Left colon (tissue), 2 donors: ENCODE results near the gene EXTL1. TPM values are rescaled to one million over a fixed set of nuclear protein-coding genes. Genes with fewer than 3 reads are reported as not detected.

Experiments used
- ATAC-seq: fragments of 200-7000 bp; cut with Tn5 transposase; one replicate; pipeline ENCODE4 v1.9.1; 2020; ENCODE audit warnings: mild to moderate bottlenecking, moderate library complexity
- DNase-seq, 2 donors: peaks; one replicate each; pipeline ENCODE4 v3.0.0-alpha.2; 2020
- intact Hi-C, 2 donors: fragments of 100-400 bp; cut with DNase I in 1 of 2; cut with micrococcal nuclease in 1 of 2; formaldehyde crosslinking; loops; one replicate each; pipeline versions ENCODE4 v1.11.2 to v1.14.0; 2022; cut with DNase I, micrococcal nuclease
- total RNA-seq, 2 donors: library from RNA; stranded (reverse); fragmentation: NEBNext Ultra II Directional; extraction: Animal tissue kit (Norgen Biotek cat#: 25700); gene quantifications; one replicate each; pipeline ENCODE4 v1.2.1, GENCODE V29; 2021
- donor health status: DM: no; HTN: no; CAD: no.
- donor health status: DM: yes; HTN: yes; CAD: no.

EXTL1 gene
- total RNA-seq, 2 donors from 2014 or later, result 0.11 TPM; not detected in 1

DNA sequence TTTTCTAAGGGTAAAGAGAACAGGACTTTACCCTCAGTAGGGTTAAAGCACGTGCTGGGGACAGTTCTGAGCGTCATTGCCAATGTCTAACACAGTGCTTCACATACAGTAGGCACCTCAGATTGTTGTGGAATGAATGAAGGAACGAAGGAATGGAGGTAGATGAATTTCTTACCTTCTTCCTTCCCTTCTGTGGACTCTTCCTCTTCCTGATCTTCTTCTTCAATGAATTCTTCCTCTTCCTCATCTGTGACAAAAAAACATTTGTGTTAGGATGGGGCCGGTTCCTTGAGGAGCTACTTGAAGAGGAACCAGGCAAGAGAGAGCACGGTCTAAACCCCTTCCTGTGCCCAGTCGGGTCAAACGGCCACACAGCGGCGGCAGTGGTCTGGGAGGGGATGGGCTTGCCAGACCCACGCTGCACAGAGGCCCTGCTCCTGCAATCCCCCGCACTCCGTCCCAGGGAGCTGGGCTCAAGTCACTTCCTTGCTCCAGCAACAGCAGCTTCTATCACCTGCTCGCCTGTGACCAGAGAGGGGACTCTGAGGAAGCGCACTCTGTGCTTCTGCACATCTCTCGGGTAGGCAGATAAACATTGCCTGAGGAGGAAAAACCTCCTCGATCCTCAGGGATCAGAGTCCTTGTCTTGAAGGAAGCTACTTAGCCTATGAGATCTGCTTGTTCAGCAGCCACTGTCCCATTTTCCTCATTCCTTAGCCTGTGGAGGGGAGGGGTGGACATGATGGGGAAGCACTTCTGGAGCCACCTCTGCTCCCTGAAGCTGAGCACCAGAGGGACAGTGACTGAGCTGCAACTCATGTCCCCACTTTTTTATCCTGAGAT, 32.4 kb downstream of the EXTL1 start:
- intact Hi-C loops, result no loop called here
- no peak for ATAC-seq
- no peak for DNase-seq

DNA sequence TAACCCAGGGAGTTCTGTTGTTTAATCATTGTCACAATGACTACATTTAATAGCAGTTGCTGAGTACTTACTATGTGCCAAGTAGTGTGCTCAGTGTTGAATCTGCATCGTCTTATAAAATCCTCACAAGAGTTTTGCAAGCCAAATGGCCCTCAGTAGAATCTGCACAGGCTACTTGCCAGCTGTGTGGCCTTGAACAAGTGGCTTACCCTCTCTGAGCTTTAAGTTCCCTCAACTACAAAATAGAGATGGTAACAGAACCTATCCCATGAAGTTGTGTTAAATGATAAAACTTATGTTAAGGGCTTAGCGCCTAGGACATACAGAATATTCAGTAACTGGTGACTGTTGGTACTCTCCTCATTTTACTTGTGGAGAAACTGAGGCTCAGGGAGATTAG, 33.5 kb downstream of the EXTL1 start:
- no peak for DNase-seq
- no peak for ATAC-seq
- intact Hi-C loops, result no loop called here

DNA sequence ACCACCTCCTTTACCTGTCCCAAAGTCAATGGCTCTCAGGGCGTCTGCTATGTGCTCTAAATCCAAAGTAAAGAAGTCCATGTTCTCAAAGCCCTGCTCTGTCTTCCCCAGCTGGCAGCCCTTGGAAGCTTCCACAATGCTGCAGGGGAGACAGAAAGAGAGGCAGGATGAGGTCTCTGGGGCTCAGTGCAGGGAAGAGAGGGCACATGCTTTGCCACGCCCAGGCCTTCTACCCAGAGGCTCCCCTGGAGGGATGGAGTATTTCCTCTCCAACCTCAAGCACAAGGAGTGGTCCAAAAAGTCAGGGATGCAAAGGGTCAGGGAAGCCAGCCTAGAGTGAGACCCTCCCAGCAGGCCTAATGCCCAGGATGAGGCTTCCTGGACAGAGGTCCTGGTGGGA, 35.6 kb downstream of the EXTL1 start:
- DNase-seq (no peak), ATAC-seq (no peak)
- intact Hi-C loops, result no loop called here

DNA sequence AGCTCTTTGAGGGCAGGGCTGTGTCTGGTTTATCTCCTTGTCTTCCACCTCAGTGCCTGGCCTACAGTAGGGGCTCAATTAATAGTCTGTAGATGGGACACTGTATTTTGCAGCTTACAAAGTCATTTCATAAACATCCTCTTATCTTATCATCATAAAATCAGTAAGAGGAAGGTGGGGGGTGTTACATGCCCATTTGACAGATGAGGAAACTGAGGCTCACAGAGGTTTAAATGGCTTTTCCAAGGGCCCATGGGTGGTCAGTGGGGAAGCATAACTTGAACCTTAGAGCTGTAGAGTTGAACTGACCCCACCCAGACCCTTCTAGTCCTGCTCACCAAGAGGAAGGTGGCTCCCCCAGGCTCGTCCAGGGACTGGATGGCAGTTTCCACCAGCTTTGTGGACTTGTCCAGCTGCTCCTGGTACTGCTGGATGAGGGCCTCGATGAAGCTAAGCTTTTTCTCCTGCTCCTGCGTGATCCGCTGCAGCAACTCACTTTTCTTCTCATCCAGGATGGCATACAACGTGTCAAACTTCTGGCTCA, 36.5 kb downstream of the EXTL1 start:
- intact Hi-C loops, result no loop called here
- DNase-seq (no peak), ATAC-seq (no peak)

DNA sequence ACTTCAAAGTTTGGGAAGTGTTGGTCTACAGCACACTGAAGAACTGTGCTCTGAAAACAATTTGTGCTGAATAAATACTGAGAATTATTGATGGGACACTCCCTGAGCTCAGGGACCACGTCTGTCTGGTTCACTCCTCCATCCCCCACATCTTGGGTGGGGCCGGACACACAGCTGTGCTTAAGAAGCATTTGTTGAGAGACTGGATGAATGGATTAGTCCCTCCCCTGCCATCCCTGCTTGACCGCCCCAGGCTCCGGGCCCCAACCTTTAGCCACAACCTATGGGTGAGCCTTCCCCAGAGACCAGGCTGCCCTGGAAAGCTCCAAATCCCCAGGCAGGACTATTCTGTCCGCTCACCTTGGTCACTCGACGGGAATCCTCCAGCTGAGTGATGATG, 38.3 kb downstream of the EXTL1 start:
- intact Hi-C loops, result loop anchor here in 1 of 2 donors (5.0 kb wide), 1 partner anchor 327 kb away; no protein-coding TSS in a partner anchor
- no peak for DNase-seq
- ATAC-seq, result no peak

DNA sequence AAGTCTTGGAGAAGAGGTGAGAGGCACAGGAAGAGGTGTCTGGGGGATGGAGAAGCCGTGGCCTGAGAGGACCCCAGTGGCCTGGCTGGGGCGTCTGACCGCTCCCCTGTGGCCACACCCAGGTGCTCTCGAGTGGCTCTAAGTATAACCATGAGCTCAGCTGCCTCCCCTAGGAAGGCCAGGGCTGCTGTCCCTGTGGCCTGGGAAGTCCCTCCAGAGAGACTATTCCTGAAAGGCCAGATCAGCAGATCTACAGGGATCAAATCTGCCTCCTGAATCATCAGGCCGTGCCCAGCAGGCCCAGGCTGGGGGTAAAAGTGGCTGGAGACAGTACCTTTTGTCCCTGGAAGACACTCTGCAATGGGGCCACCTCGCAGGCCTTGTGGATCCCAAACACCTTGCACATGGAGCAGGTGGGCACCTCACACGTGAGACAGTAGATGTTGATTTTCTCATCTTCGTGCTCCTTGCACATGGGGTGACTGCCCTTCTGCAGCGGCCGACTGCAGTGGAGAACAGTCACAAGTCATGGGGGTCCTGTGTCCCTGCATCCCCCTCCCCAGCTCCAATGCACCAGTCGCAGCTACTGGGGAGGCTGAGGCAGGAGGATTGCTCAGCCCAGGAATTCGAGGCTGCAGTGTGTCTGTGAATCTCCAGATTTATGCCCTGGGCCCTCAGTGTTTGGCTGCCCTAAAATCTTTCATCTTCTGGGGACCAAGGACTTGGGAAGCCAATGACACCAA, 39.4 kb downstream of the EXTL1 start:
- intact Hi-C loops, result loop anchor here in 1 of 2 donors (5.0 kb wide), 1 partner anchor 326 kb away; no protein-coding TSS in a partner anchor
- DNase-seq, result no peak
- ATAC-seq, result no peak

DNA sequence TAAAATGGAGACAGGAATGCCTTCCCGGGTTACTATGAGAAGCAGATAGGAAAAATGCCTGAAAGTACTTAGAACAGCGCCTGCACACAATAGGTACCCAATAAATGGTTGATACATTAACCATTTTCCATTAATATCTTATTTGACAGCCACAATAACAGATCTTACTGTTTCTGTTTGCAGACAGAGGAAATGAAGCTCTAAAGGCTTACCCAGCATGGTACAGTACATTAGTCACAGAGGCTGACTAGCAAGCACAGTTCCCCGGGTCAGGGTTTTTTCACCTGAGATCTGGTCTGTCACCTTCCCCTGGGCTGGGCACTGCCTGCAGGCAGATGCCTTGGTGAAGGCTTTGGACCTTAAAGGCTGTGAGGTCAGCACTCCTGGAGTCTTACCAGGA, 43.0 kb downstream of the EXTL1 start:
- DNase-seq (no peak), ATAC-seq (no peak)
- intact Hi-C loops, result loop anchor here in 1 of 2 donors (5.0 kb wide), 1 partner anchor 323 kb away; no protein-coding TSS in a partner anchor

DNA sequence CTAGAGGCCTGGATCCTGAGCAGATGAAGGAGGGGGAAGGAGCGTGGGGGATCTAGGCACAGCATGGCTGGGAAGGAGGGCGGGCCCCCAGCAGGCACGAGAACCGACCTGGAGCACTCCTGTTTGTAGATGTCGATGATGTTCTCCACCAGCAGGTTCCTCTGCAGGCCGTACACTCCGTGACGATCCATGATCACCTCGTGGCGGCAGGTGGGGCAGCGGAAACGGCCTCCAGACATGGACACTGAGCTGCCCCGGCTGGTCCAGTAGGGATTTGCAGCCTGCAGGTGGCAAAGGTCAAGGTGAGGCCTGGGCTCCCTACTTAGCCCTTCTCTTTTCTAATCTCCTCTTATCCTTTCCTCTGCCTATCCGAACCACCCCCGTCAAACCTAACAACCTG, 44.6 kb downstream of the EXTL1 start:
- intact Hi-C loops, result no loop called here
- no peak for DNase-seq
- ATAC-seq, result no peak

DNA sequence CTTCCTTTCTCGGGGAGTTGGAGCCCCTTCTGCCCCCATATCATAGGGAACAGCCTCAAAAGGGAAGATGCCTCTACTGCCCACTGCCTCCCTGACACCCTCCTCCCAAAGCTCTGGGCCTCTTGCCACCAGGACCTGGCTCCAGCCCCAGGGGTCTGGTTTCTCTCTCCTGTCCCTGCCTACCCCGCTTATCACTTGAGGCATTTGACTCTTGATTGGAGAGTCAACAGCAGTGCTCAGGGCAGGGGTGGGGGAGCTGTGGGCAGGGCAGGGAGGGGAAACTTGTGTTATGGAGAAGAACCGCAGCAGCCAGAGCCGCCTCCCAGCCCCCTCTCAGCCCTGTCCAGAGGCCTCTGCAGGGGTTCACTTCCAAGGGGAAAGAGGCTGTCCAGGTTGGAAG, 45.3 kb downstream of the EXTL1 start:
- intact Hi-C loops, result no loop called here
- ATAC-seq, result no peak
- no peak for DNase-seq

DNA sequence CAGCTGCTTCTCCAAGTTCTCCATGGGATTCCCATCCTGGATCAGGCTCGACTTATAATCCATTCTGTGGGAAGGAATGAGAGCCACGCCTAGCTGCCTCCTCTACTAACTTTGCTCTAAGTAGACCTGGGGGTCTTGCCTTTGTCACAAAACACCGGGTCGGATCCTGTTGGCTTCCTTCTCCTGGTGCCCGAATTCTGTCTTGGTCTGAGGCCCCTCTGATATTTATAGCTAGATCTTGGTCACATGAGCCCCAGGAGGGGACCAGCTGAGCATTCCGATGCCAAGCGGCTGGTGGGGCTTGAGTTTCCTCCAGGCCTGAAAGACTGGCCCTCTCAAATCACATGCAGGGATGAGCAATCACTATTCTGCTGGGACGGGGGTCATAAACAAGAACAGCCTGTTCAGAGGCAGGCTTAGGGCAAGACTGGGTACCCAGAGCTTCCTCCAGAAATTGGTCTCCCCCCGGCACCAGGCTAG, 45.9 kb downstream of the EXTL1 start, which contains the start of gene TRIM63:
Gene TRIM63, minus strand, starts transcription at position 199 of the 480 bp plus-strand sequence. Its CDS starts 136 bp downstream, at position 63.
- no peak for DNase-seq
- intact Hi-C loops, result no loop called here
- no peak for ATAC-seq

DNA sequence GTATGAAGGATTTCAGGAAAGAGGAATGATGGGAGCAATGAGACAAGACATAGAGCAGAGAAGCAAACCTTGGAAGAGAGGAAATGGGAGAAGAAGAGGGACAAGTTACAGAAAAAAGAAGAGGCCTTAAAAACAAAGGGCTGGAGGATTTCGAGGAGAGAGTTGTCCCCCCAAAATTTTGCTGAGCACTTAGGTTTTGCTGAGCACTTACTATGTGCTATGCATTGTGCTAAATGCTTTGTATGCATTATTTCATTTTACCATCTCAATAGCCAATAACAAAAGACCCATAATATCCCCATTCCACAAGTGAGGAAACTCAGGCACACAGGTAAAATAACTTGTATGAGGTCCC, 48.3 kb downstream of the EXTL1 start:
- ATAC-seq, result no peak
- intact Hi-C loops, result no loop called here
- DNase-seq, result no peak

DNA sequence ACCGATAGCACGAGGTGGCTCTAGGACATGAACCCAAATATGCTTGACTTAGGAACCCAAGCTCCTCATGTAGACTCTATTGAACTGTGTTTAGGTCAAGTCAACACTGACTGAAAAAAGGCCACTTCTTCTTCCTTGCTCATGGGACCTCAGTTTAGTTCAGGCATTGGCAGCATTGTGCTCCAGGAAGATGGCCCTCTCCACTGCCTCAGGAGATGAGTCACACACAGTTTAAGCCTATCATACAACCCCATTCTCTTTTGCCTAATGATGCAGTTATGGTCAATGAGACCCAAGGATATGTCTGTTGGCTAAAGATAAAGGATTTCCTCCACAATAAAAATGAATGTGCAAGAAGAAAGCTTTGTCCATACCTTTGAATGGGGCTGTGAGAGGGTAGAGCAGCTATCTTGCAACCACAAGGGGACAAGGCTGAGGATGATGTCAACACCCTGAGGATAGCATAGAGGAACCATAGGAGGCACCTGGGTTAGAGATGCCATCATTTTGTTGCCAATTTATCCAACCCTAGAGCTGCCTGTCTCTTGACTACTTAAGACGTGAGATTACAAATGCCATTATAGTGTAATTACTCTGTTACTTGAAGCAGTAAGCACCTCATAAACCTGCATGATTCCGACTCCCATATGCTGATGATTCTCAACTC, 48.9 kb downstream of the EXTL1 start:
- ATAC-seq (no peak), DNase-seq (no peak)
- intact Hi-C loops, result no loop called here

DNA sequence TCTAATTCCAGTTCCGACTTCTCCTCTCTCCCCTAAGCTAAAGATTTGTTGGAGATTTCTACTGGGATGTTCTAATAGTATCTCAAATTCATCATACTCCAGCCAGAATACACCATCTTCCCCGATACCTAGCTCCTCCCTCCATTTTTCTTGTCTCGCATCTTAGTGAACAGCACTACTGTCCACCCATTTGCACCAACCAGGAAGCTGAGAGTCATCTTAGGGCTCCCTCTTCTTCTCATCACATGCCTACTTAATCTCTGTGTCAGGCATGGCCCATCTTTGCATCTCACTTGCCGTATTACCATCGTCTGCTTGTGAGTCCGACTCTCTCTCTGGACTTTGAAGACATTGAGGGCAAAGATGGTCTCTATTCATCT, 49.4 kb downstream of the EXTL1 start:
- intact Hi-C loops, result no loop called here
- no peak for DNase-seq
- no peak for ATAC-seq

DNA sequence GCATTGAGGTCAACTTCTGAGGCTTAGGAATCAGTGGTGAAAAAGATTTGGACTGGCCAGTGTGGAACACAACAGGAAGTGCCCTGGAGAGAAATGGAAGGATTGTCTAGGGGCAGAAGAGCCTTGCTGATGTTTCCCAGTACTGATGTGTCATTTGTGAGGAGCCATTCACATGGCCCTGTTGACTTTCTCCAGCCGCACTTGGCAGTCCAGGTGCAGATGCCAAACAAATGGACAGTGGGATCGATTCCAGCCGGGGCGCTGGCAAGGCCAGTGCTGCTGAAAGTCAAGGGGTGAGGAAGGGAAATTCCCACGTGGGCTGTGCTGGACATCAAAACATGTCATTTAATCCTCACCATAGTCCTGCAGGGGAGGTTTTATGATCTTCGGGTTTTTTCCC, 50.7 kb downstream of the EXTL1 start:
- intact Hi-C loops, result no loop called here
- DNase-seq, result no peak
- ATAC-seq, result no peak

DNA sequence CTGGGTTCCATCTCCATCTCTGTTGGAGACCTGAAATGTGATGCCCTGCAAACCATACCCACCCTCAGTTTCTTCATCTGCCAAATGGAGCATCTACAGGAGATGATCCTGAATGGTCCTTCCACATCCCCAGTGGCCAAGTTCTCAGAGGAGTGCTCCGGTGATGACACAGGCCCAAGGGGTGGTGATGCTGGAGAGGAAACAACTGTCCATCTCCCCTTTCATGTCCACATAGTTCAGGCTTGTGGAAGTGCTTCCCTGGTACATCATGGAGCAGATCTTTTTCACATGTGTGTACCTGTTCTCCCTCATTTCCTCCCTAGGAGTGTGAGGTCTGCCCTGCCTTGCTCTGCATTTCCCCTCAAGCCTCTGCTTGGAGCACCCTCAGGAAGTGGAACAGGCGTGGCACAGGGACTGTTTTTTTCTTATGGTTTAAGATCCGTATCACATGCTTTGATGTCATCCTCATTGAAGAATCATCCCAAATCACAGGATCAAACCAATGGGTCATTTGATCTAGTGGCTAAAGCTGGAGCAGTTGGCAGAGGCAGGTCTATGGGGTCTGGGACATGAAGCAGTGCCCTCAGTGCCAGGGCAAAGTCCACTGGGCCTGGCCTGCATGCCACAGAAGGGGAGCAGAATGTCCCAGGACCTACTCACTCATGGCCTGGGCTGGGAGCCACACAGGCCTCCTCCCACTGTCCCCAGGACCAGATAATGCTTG, 54.0 kb downstream of the EXTL1 start:
- intact Hi-C loops, result no loop called here
- ATAC-seq (peak; percentile 47), DNase-seq (no peak)

DNA sequence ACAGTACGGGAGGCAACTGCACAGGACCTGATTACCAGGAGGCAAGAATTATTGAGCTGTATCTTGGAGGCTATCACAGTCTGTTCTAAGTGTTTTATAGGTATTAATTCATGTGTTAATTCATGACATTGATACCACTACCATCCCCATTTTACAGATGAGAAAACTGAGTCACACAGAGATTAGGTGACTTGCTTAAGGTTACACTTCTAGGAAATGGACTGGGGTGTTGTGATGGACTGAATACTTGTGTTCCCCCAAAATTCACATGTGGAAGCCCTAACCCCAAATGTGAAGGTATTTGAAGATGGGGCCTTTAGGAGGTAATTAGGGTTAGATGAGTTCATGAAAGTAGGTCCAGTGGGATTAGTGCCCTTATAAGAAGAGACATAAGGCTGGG, 55.9 kb downstream of the EXTL1 start:
- intact Hi-C loops, result no loop called here
- ATAC-seq (no peak), DNase-seq (no peak)

DNA sequence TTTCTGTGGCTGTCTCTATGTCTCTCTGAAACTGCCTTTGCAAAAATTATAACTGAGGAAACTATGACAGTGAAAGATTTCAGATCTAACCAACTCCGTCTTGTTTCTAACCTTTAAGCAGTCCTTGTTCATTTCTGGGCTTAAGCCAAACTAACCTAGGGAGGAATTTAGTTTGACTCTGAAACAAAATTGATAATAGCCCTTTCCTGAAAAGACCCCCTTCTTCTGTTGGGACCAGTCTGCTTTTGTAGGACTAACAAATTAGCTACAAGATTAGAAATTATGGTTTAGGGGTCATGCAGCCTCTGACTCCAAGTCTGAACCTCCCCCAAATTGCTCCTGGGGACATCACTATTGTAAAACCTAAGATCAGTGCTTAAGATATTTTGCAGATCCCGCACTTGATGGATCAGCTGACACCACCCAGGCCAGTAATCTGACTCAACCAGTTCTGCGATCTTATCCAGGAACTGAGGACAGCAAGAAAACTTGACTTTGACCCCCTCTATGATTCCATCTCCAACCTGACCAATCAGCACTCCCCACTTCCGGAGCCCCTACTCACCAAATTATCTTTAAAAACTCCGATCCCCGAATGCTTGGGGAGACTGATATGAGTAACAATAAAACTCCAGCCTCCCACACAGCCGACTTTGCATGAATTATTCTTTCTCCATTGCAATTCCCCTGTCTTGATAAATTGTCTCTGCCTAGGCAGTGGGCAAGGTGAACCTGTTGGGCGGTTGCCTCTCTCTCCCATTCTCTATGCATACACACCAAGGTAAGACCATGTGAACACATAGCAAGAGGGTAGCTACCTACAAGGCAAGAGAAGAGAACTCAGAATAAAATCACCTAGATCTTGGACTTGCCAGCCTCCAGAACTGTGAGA, 57.0 kb downstream of the EXTL1 start:
- DNase-seq, result peak in 1 of 2 donors; percentile 47
- intact Hi-C loops, result no loop called here
- ATAC-seq, result peak; percentile 80

DNA sequence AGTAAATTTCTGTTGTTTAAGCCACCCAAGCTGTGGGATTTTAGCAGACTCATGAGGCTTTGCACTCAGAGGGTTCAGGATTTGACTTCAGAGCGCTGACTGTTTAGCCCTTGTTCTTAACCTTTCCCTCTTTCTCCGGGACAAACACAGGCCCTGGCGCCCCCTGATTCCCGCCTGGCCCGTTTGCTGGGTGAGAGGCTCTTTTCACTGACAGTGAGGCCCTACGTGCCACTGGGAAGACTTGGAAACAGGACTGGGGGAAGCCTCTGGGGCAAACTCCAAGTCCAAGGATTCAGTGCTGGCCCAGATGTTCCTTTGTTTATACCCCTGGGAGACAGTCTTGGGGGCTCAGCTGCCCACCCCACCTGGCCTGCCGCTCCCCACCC, 57.6 kb downstream of the EXTL1 start:
- intact Hi-C loops, result no loop called here
- DNase-seq (no peak), ATAC-seq (no peak)
